H9 (cell line): ENCODE data around the gene MADCAM1. TPM values are rescaled to one million over a fixed set of nuclear protein-coding genes. Genes with fewer than 3 reads are reported as not detected.

Experiments
- DNase-seq: peaks from one replicate; pipeline ENCODE4 v3.0.0-alpha.2; 2017
- H2AFZ ChIP-seq: one replicate; pipeline ENCODE4 v1.6.1; 2013; ENCODE audit warnings: mild to moderate bottlenecking, low read length, control low read depth, moderate library complexity
- H2AK5ac ChIP-seq: 2 replicates; pipeline ENCODE4 v1.6.1; 2013; ENCODE audit warnings: low read length, control low read depth, mixed read lengths; ENCODE audit not compliant: insufficient read length
- H2BK120ac ChIP-seq: one replicate; pipeline ENCODE4 v1.6.1; 2013; ENCODE audit warnings: low read depth, mild to moderate bottlenecking, low read length, control low read depth, inconsistent platforms; ENCODE audit not compliant: poor library complexity, severe bottlenecking
- H2BK12ac ChIP-seq: 2 replicates; pipeline ENCODE4 v1.6.1; 2013; ENCODE audit warnings: low read length, control low read depth, mixed read lengths, low read depth; ENCODE audit not compliant: insufficient read length
- H2BK15ac ChIP-seq: 2 replicates; pipeline ENCODE4 v1.6.1; 2013; ENCODE audit warnings: low read depth, low read length, control low read depth
- H2BK20ac ChIP-seq: one replicate; pipeline ENCODE4 v1.6.1; 2013; ENCODE audit warnings: low read depth, mild to moderate bottlenecking, low read length, control low read depth, inconsistent platforms; ENCODE audit not compliant: poor library complexity, severe bottlenecking
- H2BK5ac ChIP-seq: 2 replicates; pipeline ENCODE4 v1.6.1; 2013; ENCODE audit warnings: low read length, control low read depth, mixed read lengths; ENCODE audit not compliant: insufficient read length
- H3K14ac ChIP-seq: 2 replicates; pipeline ENCODE4 v1.6.1; 2013; ENCODE audit warnings: low read length, control low read depth; ENCODE audit not compliant: insufficient read depth
- H3K18ac ChIP-seq: 2 replicates; pipeline ENCODE4 v1.6.1; 2013; ENCODE audit warnings: low read depth, mild to moderate bottlenecking, mixed read lengths, low read length, control low read depth; ENCODE audit not compliant: insufficient read length
- H3K23ac ChIP-seq: 2 replicates; pipeline ENCODE4 v1.6.1; 2013; ENCODE audit warnings: low read length, control low read depth, mixed read lengths, low read depth; ENCODE audit not compliant: insufficient read length
- H3K23me2 ChIP-seq: 2 replicates; pipeline ENCODE4 v1.6.1; 2013; ENCODE audit warnings: low read depth, mild to moderate bottlenecking, mixed read lengths, low read length, control low read depth; ENCODE audit not compliant: insufficient read length, poor library complexity, severe bottlenecking
- H3K27ac ChIP-seq: 2 replicates; pipeline ENCODE4 v1.5.1; 2013; ENCODE audit warnings: low read length, control low read depth, mixed read lengths, low read depth; ENCODE audit not compliant: insufficient read length
- H3K27me3 ChIP-seq: 2 replicates; pipeline ENCODE4 v1.6.1; 2013; ENCODE audit warnings: low read length, control low read depth, inconsistent platforms; ENCODE audit not compliant: insufficient read depth
- H3K4ac ChIP-seq: 2 replicates; pipeline ENCODE4 v1.6.1; 2013; ENCODE audit warnings: low read depth, mild to moderate bottlenecking, control low read depth, inconsistent platforms, low read length, moderate library complexity
- H3K4me1 ChIP-seq: 2 replicates; pipeline ENCODE4 v1.6.1; 2013; ENCODE audit warnings: low read length, control low read depth, inconsistent platforms; ENCODE audit not compliant: insufficient read depth
- H3K4me2 ChIP-seq: 2 replicates; pipeline ENCODE4 v1.6.1; 2013; ENCODE audit warnings: low read length, control low read depth, mixed read lengths; ENCODE audit not compliant: insufficient read length, insufficient read depth
- H3K56ac ChIP-seq: 2 replicates; pipeline ENCODE4 v1.6.1; 2013; ENCODE audit warnings: low read depth, mild to moderate bottlenecking, mixed read lengths, low read length, control low read depth; ENCODE audit not compliant: insufficient read length
- H3K79me1 ChIP-seq: 2 replicates; pipeline ENCODE4 v1.6.1; 2013; ENCODE audit warnings: low read depth, mild to moderate bottlenecking, moderate library complexity, low read length, control low read depth, inconsistent platforms; ENCODE audit not compliant: insufficient read depth, poor library complexity, severe bottlenecking
- H3K79me2 ChIP-seq: 2 replicates; pipeline ENCODE4 v1.6.1; 2013; ENCODE audit warnings: low read length, control low read depth, inconsistent platforms; ENCODE audit not compliant: insufficient read depth
- H3K9ac ChIP-seq: 2 replicates; pipeline ENCODE4 v1.6.1; 2013; ENCODE audit warnings: low read length, control low read depth, mixed read lengths; ENCODE audit not compliant: insufficient read length; ENCODE audit errors: extremely low read depth
- H3K9me3 ChIP-seq: one replicate; pipeline ENCODE4 v1.6.1; 2013; ENCODE audit warnings: low read depth, low read length, inconsistent platforms; ENCODE audit not compliant: control insufficient read depth
- H3T11ph ChIP-seq: one replicate; pipeline ENCODE4 v1.6.1; 2013; ENCODE audit warnings: mild to moderate bottlenecking, low read length, control low read depth, inconsistent platforms
- H4K20me1 ChIP-seq: one replicate; pipeline ENCODE4 v1.6.1; 2013; ENCODE audit not compliant: control insufficient read depth, insufficient read length, insufficient read depth
- H4K5ac ChIP-seq: 2 replicates; pipeline ENCODE4 v1.6.1; 2013; ENCODE audit warnings: low read depth, mild to moderate bottlenecking, mixed read lengths, low read length, control low read depth; ENCODE audit not compliant: insufficient read length
- H4K8ac ChIP-seq: replicated peaks from 2 replicates; pipeline ENCODE4 v1.6.1; 2013; ENCODE audit warnings: low read length, control low read depth, mixed read lengths, low read depth; ENCODE audit not compliant: insufficient read length
- H4K91ac ChIP-seq: 2 replicates; pipeline ENCODE4 v1.6.1; 2013; ENCODE audit warnings: low read depth, mild to moderate bottlenecking, moderate library complexity, mixed read lengths, low read length, control low read depth; ENCODE audit not compliant: insufficient read length
- H3K27ac Mint-ChIP-seq, 3 experiments: 2 replicates in 2 of 3; 3 replicates in 1 of 3; pipeline ENCODE4 v1.8.0; 2020 to 2021; ENCODE audit warnings: mixed read lengths in 3 of 3, mild to moderate bottlenecking in 1 of 3, moderate library complexity in 1 of 3
- H3K27me3 Mint-ChIP-seq: 2 replicates; pipeline ENCODE4 v1.8.0; 2021; ENCODE audit warnings: low read depth, mild to moderate bottlenecking, moderate library complexity, mixed read lengths
- H3K36me3 Mint-ChIP-seq, 3 experiments: 2 replicates in 2 of 3; 3 replicates in 1 of 3; pipeline ENCODE4 v1.8.0; 2020 to 2021; ENCODE audit warnings: low read depth in 3 of 3, mixed read lengths in 3 of 3; ENCODE audit not compliant: insufficient read depth in 1 of 3
- H3K4me1 Mint-ChIP-seq, 2 experiments: 2 replicates each; pipeline ENCODE4 v1.8.0; 2020; ENCODE audit warnings: mixed read lengths in 2 of 2
- H3K4me3 Mint-ChIP-seq, 2 experiments: 2 replicates in 1 of 2; 3 replicates in 1 of 2; pipeline ENCODE4 v1.8.0; 2020 to 2021; ENCODE audit warnings: mild to moderate bottlenecking in 2 of 2, mixed read lengths in 2 of 2, moderate library complexity in 1 of 2
- H3K9me3 Mint-ChIP-seq, 2 experiments: 2 replicates in 1 of 2; 3 replicates in 1 of 2; pipeline ENCODE4 v1.8.0; 2020; ENCODE audit warnings: mild to moderate bottlenecking in 2 of 2, mixed read lengths in 2 of 2, moderate library complexity in 1 of 2
- CTCF ChIP-seq: fragments of 200-600 bp; sonication (generic); conservative IDR thresholded peaks from 3 replicates; pipeline ENCODE4 v1.8.0; 2021; ENCODE audit warnings: antibody characterized with exemption, mild to moderate bottlenecking
- WGBS: extraction: QIAGEN DNeasy Blood & Tissue Kit; methylation state at CpG from one replicate; pipeline ENCODE4 v1.1.7; 2013; ENCODE audit warnings: missing lambda C conversion rate, low lambda C conversion rate, mixed read lengths; ENCODE audit not compliant: insufficient read length; ENCODE audit errors: extremely low coverage; 5-methylcytosine and 5-hydroxymethylcytosine counted together
- total RNA-seq: library from RNA; stranded (reverse); gene quantifications from 2 replicates; pipeline ENCODE4 v1.2.1, GENCODE V29; 2021

The MADCAM1 gene
- total RNA-seq, 1 experiment from 2014 or later: 1.2 TPM

- WGBS: no CpG with 5 or more reads among the region's 11 CpGs
These were observed 28.7 kb upstream of the MADCAM1 start for GRCh38 chr19:467554-467953.

More at GRCh38 chr19:467554-467953, 28.7 kb upstream of the MADCAM1 start:
- Mint-ChIP-seq H3K27me3 (peaks cover 27% of the 10 kb centered on the region), H3K4me3 (no peak overlapping the region), H3K36me3 (no peaks in the 10 kb centered on the region), H3K27ac (no peak overlapping the region), H3K4me1 (no peaks in the 10 kb centered on the region), H3K9me3 (peaks cover 0 to 10% of the 10 kb centered on the region in 2 experiments; a peak in 2 of 5 replicates)
- no peak overlapping the region for H3K4me2 ChIP-seq
- no peaks in the 10 kb centered on the region for H3K9me3 ChIP-seq
- H2BK20ac ChIP-seq: no peak overlapping the region
- H2AK5ac ChIP-seq: no peak overlapping the region
- no peak overlapping the region for H2BK15ac ChIP-seq
- H3K9ac ChIP-seq: no peak overlapping the region
- no peak overlapping the region for H3K23ac ChIP-seq
- no peak for DNase-seq
- no peak overlapping the region for H2BK12ac ChIP-seq
- H3K23me2 ChIP-seq: no peaks in the 10 kb centered on the region
- H2BK5ac ChIP-seq: no peak overlapping the region
- no peaks in the 10 kb centered on the region for H3K79me1 ChIP-seq
- H3K14ac ChIP-seq: no peak overlapping the region
- H3K4me1 ChIP-seq: no peaks in the 10 kb centered on the region
- H3K27me3 ChIP-seq: no peaks in the 10 kb centered on the region; the same call in 1 of the 2 replicates
- no peak overlapping the region for H3K56ac ChIP-seq
- H3K27ac ChIP-seq: no peak overlapping the region
- no peak overlapping the region for H3K18ac ChIP-seq
- H4K5ac ChIP-seq: no peak overlapping the region
- H4K91ac ChIP-seq: no peak overlapping the region
- no peaks in the 10 kb centered on the region for H4K20me1 ChIP-seq
- no peaks in the 10 kb centered on the region for H3K79me2 ChIP-seq
- no peak overlapping the region for H2BK120ac ChIP-seq
- H3T11ph ChIP-seq: no peak overlapping the region
- no peak for TF ChIP-seq CTCF
- H3K4ac ChIP-seq: no peak overlapping the region
- H2AFZ ChIP-seq: no peak overlapping the region
- no peak overlapping the region for H4K8ac ChIP-seq
